Ovary (tissue), 3 donors: ENCODE data around the gene KLHL22.

Experiments
- CTCF ChIP-seq, 3 donors: fragments of 450-650 bp in 2 of 3; fragments of 200-600 bp in 1 of 3; IDR thresholded peaks; one replicate each; pipeline versions ENCODE4 v1.5.1 to v1.8.0; 2016 to 2022; ENCODE audit warnings: antibody characterized with exemption in 3 of 3, mild to moderate bottlenecking in 1 of 3
- EP300 ChIP-seq: sonication (generic); formaldehyde crosslinking; IDR thresholded peaks from one replicate; pipeline ENCODE4 v1.6.1; 2017; ENCODE audit warnings: antibody characterized with exemption
- donor health status: DM: no; HTN: no; CAD: no.

DNA sequence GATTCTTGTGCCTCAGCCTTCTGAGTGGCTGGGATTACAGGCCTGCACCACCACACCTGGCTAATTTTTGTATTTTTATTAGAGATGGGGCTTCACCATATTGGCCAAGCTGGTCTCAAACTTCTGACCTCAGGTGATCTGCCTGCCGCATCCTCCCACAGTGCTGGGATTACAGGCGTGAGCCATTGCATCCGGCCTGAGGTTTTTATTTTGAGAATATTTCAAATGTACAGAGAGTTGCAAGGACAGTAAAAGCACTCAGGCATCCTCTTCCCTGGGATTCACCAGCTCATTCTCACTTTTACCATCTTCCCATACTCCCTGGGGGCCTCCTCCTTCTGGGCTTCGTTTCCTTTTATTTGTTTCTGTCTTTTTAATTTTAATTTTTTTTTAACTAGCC is 24.0 kb upstream of the KLHL22 start:
- TF ChIP-seq EP300 (no peak), CTCF (IDR thresholded peaks at IDR 0.05) (no peak)
